Liver (tissue), 9 donors: Measurements from ENCODE around the gene TBC1D1. TPM values are rescaled to one million over a fixed set of nuclear protein-coding genes. Genes with fewer than 3 reads are reported as not detected.
A peak's percentile ranks its signal among the peaks of the same experiment; 100 is the strongest.

Source experiments
- DNase-seq: peaks from one replicate; pipeline ENCODE4 v3.0.0-alpha.2; 2017; ENCODE audit warnings: low spot score
- H3K27ac ChIP-seq, 2 donors: one replicate each; pipeline ENCODE4 v1.7.0; 2013; ENCODE audit warnings: inconsistent platforms in 2 of 2, low read length in 2 of 2, control low read depth in 1 of 2, low read depth in 1 of 2, mild to moderate bottlenecking in 1 of 2
- H3K27me3 ChIP-seq, 4 donors: one replicate each; pipeline versions ENCODE4 v1.6.1 to v1.7.0; 2013; ENCODE audit warnings: low read length in 3 of 4, inconsistent platforms in 1 of 4, mild to moderate bottlenecking in 1 of 4, moderate library complexity in 1 of 4; ENCODE audit not compliant: control insufficient read depth in 4 of 4, insufficient read depth in 4 of 4
- H3K36me3 ChIP-seq, 4 donors: one replicate each; pipeline versions ENCODE4 v1.6.1 to v1.7.0; 2013; ENCODE audit warnings: low read length in 3 of 4, mild to moderate bottlenecking in 3 of 4, low read depth in 1 of 4, moderate library complexity in 1 of 4; ENCODE audit not compliant: control insufficient read depth in 4 of 4, insufficient read depth in 3 of 4
- H3K4me1 ChIP-seq, 4 donors: one replicate each; pipeline versions ENCODE4 v1.6.1 to v1.7.0; 2013; ENCODE audit warnings: low read length in 3 of 4, mild to moderate bottlenecking in 3 of 4, moderate library complexity in 1 of 4; ENCODE audit not compliant: control insufficient read depth in 4 of 4, insufficient read depth in 4 of 4
- H3K4me3 ChIP-seq, 3 donors: one replicate each; pipeline versions ENCODE4 v1.6.1 to v1.7.0; 2013; ENCODE audit warnings: low read length in 3 of 3, control low read depth in 1 of 3, low read depth in 1 of 3, mild to moderate bottlenecking in 1 of 3
- H3K9ac ChIP-seq, 2 donors: one replicate each; pipeline ENCODE4 v1.7.0; 2013; ENCODE audit warnings: low read length in 2 of 2, mild to moderate bottlenecking in 2 of 2, moderate library complexity in 2 of 2, control low read depth in 1 of 2, low read depth in 1 of 2
- H3K9me3 ChIP-seq, 4 donors: one replicate each; pipeline versions ENCODE4 v1.6.1 to v1.7.0; 2013; ENCODE audit warnings: low read length in 3 of 4; ENCODE audit not compliant: control insufficient read depth in 4 of 4
- ATF3 ChIP-seq: IDR thresholded peaks from 2 replicates; pipeline ENCODE4 v1.6.1; 2016; ENCODE audit warnings: antibody characterized with exemption
- CTCF ChIP-seq: fragments of 150-350 bp; IDR thresholded peaks from 2 replicates; pipeline ENCODE4 v1.5.1; 2017; ENCODE audit warnings: improper control_type of control experiment, low read depth, low read length; ENCODE audit not compliant: missing input control
- EGR1 ChIP-seq, 2 donors: IDR thresholded peaks; 2 replicates each; pipeline ENCODE4 v1.6.1; 2016 to 2018; ENCODE audit warnings: antibody characterized with exemption in 2 of 2, low read depth in 2 of 2
- FOXA1 ChIP-seq: IDR thresholded peaks from 2 replicates; pipeline ENCODE4 v1.6.1; 2016; ENCODE audit warnings: antibody characterized with exemption
- FOXA2 ChIP-seq: IDR thresholded peaks from 2 replicates; pipeline ENCODE4 v1.6.1; 2016; ENCODE audit warnings: antibody characterized with exemption
- GABPA ChIP-seq, 2 donors: IDR thresholded peaks in 1 of 2; conservative IDR thresholded peaks in 1 of 2; 2 replicates each; pipeline ENCODE4 v1.6.1; 2016; ENCODE audit warnings: antibody characterized with exemption in 2 of 2, mild to moderate bottlenecking in 1 of 2, moderate library complexity in 1 of 2
- HNF4A ChIP-seq, 2 donors: conservative IDR thresholded peaks; 2 replicates each; pipeline ENCODE4 v1.6.1; 2016; ENCODE audit warnings: antibody characterized with exemption in 2 of 2, mild to moderate bottlenecking in 2 of 2
- HNF4G ChIP-seq: IDR thresholded peaks from 2 replicates; pipeline ENCODE4 v1.6.1; 2016; ENCODE audit warnings: antibody characterized with exemption
- JUND ChIP-seq, 2 donors: IDR thresholded peaks; 2 replicates each; pipeline ENCODE4 v1.6.1; 2016; ENCODE audit warnings: antibody characterized with exemption in 2 of 2
- MAX ChIP-seq: IDR thresholded peaks from 2 replicates; pipeline ENCODE4 v1.6.1; 2016; ENCODE audit warnings: antibody characterized with exemption
- NR2F2 ChIP-seq: IDR thresholded peaks from 2 replicates; pipeline ENCODE4 v1.6.1; 2016; ENCODE audit warnings: antibody characterized with exemption
- RAD21 ChIP-seq, 2 donors: IDR thresholded peaks; 2 replicates each; pipeline ENCODE4 v1.6.1; 2016; ENCODE audit warnings: antibody characterized with exemption in 2 of 2, mild to moderate bottlenecking in 2 of 2
- REST ChIP-seq: IDR thresholded peaks from 2 replicates; pipeline ENCODE4 v1.6.1; 2016; ENCODE audit warnings: antibody characterized with exemption, mild to moderate bottlenecking
- RXRA ChIP-seq, 2 donors: IDR thresholded peaks; 2 replicates each; pipeline ENCODE4 v1.6.1; 2017 to 2018; ENCODE audit warnings: antibody characterized with exemption in 2 of 2, mild to moderate bottlenecking in 1 of 2
- SP1 ChIP-seq: IDR thresholded peaks from 2 replicates; pipeline ENCODE4 v1.6.1; 2018; ENCODE audit warnings: antibody characterized with exemption, mild to moderate bottlenecking
- TAF1 ChIP-seq: conservative IDR thresholded peaks from 2 replicates; pipeline ENCODE4 v1.6.1; 2016; ENCODE audit warnings: antibody characterized with exemption, mild to moderate bottlenecking
- YY1 ChIP-seq: IDR thresholded peaks from 2 replicates; pipeline ENCODE4 v1.6.1; 2016; ENCODE audit warnings: antibody characterized with exemption, mild to moderate bottlenecking
- ZBTB33 ChIP-seq: IDR thresholded peaks from 2 replicates; pipeline ENCODE4 v1.6.1; 2016; ENCODE audit warnings: antibody characterized with exemption
- WGBS: extraction: QIAGEN DNeasy Blood & Tissue Kit; methylation state at CpG from one replicate; pipeline ENCODE4 v1.1.7; 2013; 5-methylcytosine and 5-hydroxymethylcytosine counted together
- polyA plus RNA-seq, 2 donors: library from polyadenylated mRNA; stranded (reverse) in 1 of 2; unstranded in 1 of 2; fragments of 200-250 nt in 1 of 2; fragments of >200 nt in 1 of 2; fragmentation: Nextera tagmentation in 1 of 2; extraction: Ambion mirVana in 1 of 2; gene quantifications; one replicate each; pipeline versions ENCODE4 v1.2.1 to v1.2.3, GENCODE V29; 2013 to 2015
- total RNA-seq, 2 donors: library from RNA; depleted of rRNA; stranded (reverse); fragments of >200 nt; gene quantifications; one replicate each; pipeline ENCODE4 v1.2.3, GENCODE V29; 2014
- donor health status: healthy.
- donor health status: healthy.
- donor health status: healthy.
- donor health status: healthy.
- donor health status: healthy.

TBC1D1 gene
- total and polyA plus RNA-seq, 4 donors = 15.6 to 41.4 (median 20.9) TPM

GRCh38 chr4:38167973-38168372 lies 277.1 kb downstream of the TBC1D1 start (continued):
- no peak for TF ChIP-seq REST

GRCh38 chr4:38169524-38169923 lies 278.6 kb downstream of the TBC1D1 start:
- H3K4me3 ChIP-seq = no peak overlapping the region

More at GRCh38 chr4:38169524-38169923, 278.6 kb downstream of the TBC1D1 start:
- no peaks in the 10 kb centered on the region for H3K9me3 ChIP-seq
- TF ChIP-seq CTCF (no peak), NR2F2 (no peak), GABPA (IDR thresholded peaks at IDR 0.05 in 1 of 2, conservative IDR thresholded peaks at IDR 0.05 in 1 of 2) (no peak), TAF1 (no peak), RAD21 (IDR thresholded peaks at IDR 0.05) (peak; percentile 68 to 69), HNF4G (no peak), SP1 (no peak), EGR1 (IDR thresholded peaks at IDR 0.05; ENCODE audit: low read depth in 2 of 2) (no peak), RXRA (IDR thresholded peaks at IDR 0.05) (peak in 1 of 2 donors; percentile 19), MAX (no peak), JUND (IDR thresholded peaks at IDR 0.05) (no peak), HNF4A (conservative IDR thresholded peaks at IDR 0.05) (peak in 1 of 2 donors; percentile 9), ZBTB33 (no peak), YY1 (no peak), FOXA2 (no peak), FOXA1 (no peak), ATF3 (peak; percentile 50), REST (no peak)
- no peaks in the 10 kb centered on the region for H3K36me3 ChIP-seq
- H3K27me3 ChIP-seq = no peaks in the 10 kb centered on the region
- no peak overlapping the region for H3K27ac ChIP-seq
- DNase-seq = no peak
- WGBS = 49% methylated on average over 5 of the region's 5 CpGs
- H3K4me1 ChIP-seq = no peaks in the 10 kb centered on the region
- no peak overlapping the region for H3K9ac ChIP-seq
